KMS-11 (cell line): ENCODE measurements around the gene PARD6G.

Experiments used
- H2AFZ ChIP-seq: fragments of 200-600 bp; sonication (generic); 2 replicates; pipeline ENCODE4 v1.6.1; 2016; ENCODE audit warnings: antibody characterized with exemption, mixed run types, low read depth
- H3K27ac ChIP-seq: fragments of 200-600 bp; sonication (generic); 2 replicates; pipeline ENCODE4 v1.6.1; 2016; ENCODE audit warnings: mild to moderate bottlenecking, mixed run types
- H3K27me3 ChIP-seq: fragments of 200-600 bp; sonication (generic); 2 replicates; pipeline ENCODE4 v1.6.1; 2017; ENCODE audit warnings: mild to moderate bottlenecking, low read depth, mixed run types, moderate library complexity; ENCODE audit not compliant: insufficient read depth
- H3K36me3 ChIP-seq: fragments of 200-600 bp; sonication (generic); 2 replicates; pipeline ENCODE4 v1.6.1; 2017; ENCODE audit warnings: mild to moderate bottlenecking, mixed run types; ENCODE audit not compliant: insufficient read depth
- H3K4me1 ChIP-seq: fragments of 200-600 bp; sonication (generic); 2 replicates; pipeline ENCODE4 v1.6.1; 2016; ENCODE audit warnings: mild to moderate bottlenecking, low read depth, mixed run types; ENCODE audit not compliant: poor library complexity, severe bottlenecking
- H3K4me2 ChIP-seq: fragments of 200-600 bp; sonication (generic); 2 replicates; pipeline ENCODE4 v1.7.0; 2016; ENCODE audit warnings: mild to moderate bottlenecking, mixed run types
- H3K4me3 ChIP-seq: fragments of 200-600 bp; sonication (generic); IDR thresholded peaks from 2 replicates; pipeline ENCODE4 v1.6.1; 2017; ENCODE audit warnings: low read depth, low read length, mixed read lengths; ENCODE audit not compliant: insufficient read depth
- H3K79me2 ChIP-seq: fragments of 200-600 bp; sonication (generic); 2 replicates; pipeline ENCODE4 v1.6.1; 2016; ENCODE audit warnings: low read depth, mixed run types; ENCODE audit not compliant: insufficient read depth
- H3K9ac ChIP-seq: fragments of 200-600 bp; sonication (generic); 2 replicates; pipeline ENCODE4 v1.6.1; 2016; ENCODE audit warnings: mild to moderate bottlenecking, mixed run types
- H4K20me1 ChIP-seq: fragments of 200-600 bp; sonication (generic); 2 replicates; pipeline ENCODE4 v1.6.1; 2016; ENCODE audit warnings: mild to moderate bottlenecking, mixed run types; ENCODE audit not compliant: insufficient read depth
- CTCF ChIP-seq: fragments of 200-600 bp; sonication (generic); conservative IDR thresholded peaks from 2 replicates; pipeline ENCODE4 v1.6.1; 2017; ENCODE audit warnings: low read depth, mild to moderate bottlenecking, antibody characterized with exemption, low read length, moderate library complexity, mixed read lengths

PARD6G gene

GRCh38 chr18:80200171-80200931, 47.0 kb downstream of the PARD6G start:
- no peaks in the 10 kb centered on the region for H4K20me1 ChIP-seq
- no peaks in the 10 kb centered on the region for H3K36me3 ChIP-seq
- no peak overlapping the region for H3K27ac ChIP-seq
- no peak overlapping the region for H3K9ac ChIP-seq
- no peaks in the 10 kb centered on the region for H3K79me2 ChIP-seq
- no peaks in the 10 kb centered on the region for H3K4me1 ChIP-seq
- no peak overlapping the region for H2AFZ ChIP-seq
- no peak for TF ChIP-seq CTCF
- H3K4me2 ChIP-seq: no peak overlapping the region
- H3K4me3 ChIP-seq: no peak overlapping the region
- no peaks in the 10 kb centered on the region for H3K27me3 ChIP-seq

- no peak for TF ChIP-seq CTCF
- H4K20me1 ChIP-seq: no peaks in the 10 kb centered on the region
- no peak overlapping the region for H3K9ac ChIP-seq
- no peaks in the 10 kb centered on the region for H3K79me2 ChIP-seq
- H3K36me3 ChIP-seq: no peaks in the 10 kb centered on the region
- no peak overlapping the region for H2AFZ ChIP-seq
- no peaks in the 10 kb centered on the region for H3K27me3 ChIP-seq
- H3K4me2 ChIP-seq: no peak overlapping the region
- H3K4me3 ChIP-seq: no peak overlapping the region
- H3K27ac ChIP-seq: no peak overlapping the region
- no peaks in the 10 kb centered on the region for H3K4me1 ChIP-seq
These were observed 48.1 kb downstream of the PARD6G start for GRCh38 chr18:80198994-80199748.

- no peak overlapping the region for H2AFZ ChIP-seq
- no peak overlapping the region for H3K4me3 ChIP-seq
- H3K9ac ChIP-seq: no peak overlapping the region
- no peaks in the 10 kb centered on the region for H3K79me2 ChIP-seq
- no peaks in the 10 kb centered on the region for H3K36me3 ChIP-seq
- H3K27me3 ChIP-seq: no peaks in the 10 kb centered on the region
- TF ChIP-seq CTCF: no peak
- no peaks in the 10 kb centered on the region for H4K20me1 ChIP-seq
- no peaks in the 10 kb centered on the region for H3K4me1 ChIP-seq
- no peak overlapping the region for H3K27ac ChIP-seq
- no peak overlapping the region for H3K4me2 ChIP-seq
These were observed 48.9 kb downstream of the PARD6G start for GRCh38 chr18:80198391-80198790.

GRCh38 chr18:80197528-80197927, 49.8 kb downstream of the PARD6G start:
- Histone ChIP-seq H3K4me2 (no peak overlapping the region), H3K4me3 (no peak overlapping the region), H4K20me1 (no peaks in the 10 kb centered on the region), H3K27me3 (no peaks in the 10 kb centered on the region), H3K36me3 (no peaks in the 10 kb centered on the region), H3K27ac (no peak overlapping the region), H2AFZ (no peak overlapping the region), H3K79me2 (no peaks in the 10 kb centered on the region), H3K4me1 (no peaks in the 10 kb centered on the region), H3K9ac (no peak overlapping the region)
- TF ChIP-seq CTCF: no peak
